Chondrocyte (in vitro differentiated cells): ENCODE measurements around the gene PSMC3IP. TPM values are rescaled to one million over a fixed set of nuclear protein-coding genes. Genes with fewer than 3 reads are reported as not detected.

Source experiments
- DNase-seq: peaks from one replicate; pipeline ENCODE4 v3.0.0; 2021; ENCODE audit warnings: mixed read lengths, low spot score
- H3K27ac Mint-ChIP-seq: one replicate; pipeline ENCODE4 v1.8.0; 2021; ENCODE audit warnings: mild to moderate bottlenecking, moderate library complexity, mixed read lengths; ENCODE audit not compliant: unreplicated experiment
- H3K27me3 Mint-ChIP-seq: 2 replicates; pipeline ENCODE4 v1.8.0; 2021; ENCODE audit warnings: low read depth, mixed read lengths
- H3K36me3 Mint-ChIP-seq: 2 replicates; pipeline ENCODE4 v1.8.0; 2021; ENCODE audit warnings: low read depth, mixed read lengths
- H3K4me1 Mint-ChIP-seq: 2 replicates; pipeline ENCODE4 v1.8.0; 2021; ENCODE audit warnings: low read depth, mild to moderate bottlenecking, mixed read lengths
- H3K4me3 Mint-ChIP-seq: one replicate; pipeline ENCODE4 v1.8.0; 2021; ENCODE audit warnings: mild to moderate bottlenecking, moderate library complexity, mixed read lengths; ENCODE audit not compliant: unreplicated experiment
- H3K9me3 Mint-ChIP-seq: 2 replicates; pipeline ENCODE4 v1.8.0; 2021; ENCODE audit warnings: low read depth, mixed read lengths
- CTCF ChIP-seq: fragments of 200-600 bp; sonication (generic); IDR thresholded peaks from 2 replicates; pipeline ENCODE4 v1.5.0; 2021; ENCODE audit warnings: antibody characterized with exemption, mild to moderate bottlenecking, moderate library complexity
- total RNA-seq: library from RNA; stranded (reverse); gene quantifications from 3 replicates; pipeline ENCODE4 v1.2.1, GENCODE V29; 2021

Gene PSMC3IP
- total RNA-seq, 1 donor from 2014 or later, result 4.9 TPM

- peak overlapping the region; percentile 61 for H3K27ac Mint-ChIP-seq
- no peaks in the 10 kb centered on the region for H3K27me3 Mint-ChIP-seq
- peaks cover 5% of the 10 kb centered on the region for H3K36me3 Mint-ChIP-seq
- peak overlapping the region; percentile 60 for H3K4me3 Mint-ChIP-seq
- TF ChIP-seq CTCF, result no peak
- DNase-seq, result no peak
- H3K9me3 Mint-ChIP-seq, result no peaks in the 10 kb centered on the region
- peaks cover 45% of the 10 kb centered on the region for H3K4me1 Mint-ChIP-seq
Observed at GRCh38 chr17:42563543-42563942, 14.0 kb downstream of the PSMC3IP start.

- Mint-ChIP-seq H3K4me1 (peaks cover 45% of the 10 kb centered on the region), H3K27ac (peak overlapping the region; percentile 93), H3K36me3 (peaks cover 5% of the 10 kb centered on the region), H3K27me3 (no peaks in the 10 kb centered on the region), H3K4me3 (peak overlapping the region; percentile 90), H3K9me3 (no peaks in the 10 kb centered on the region)
- DNase-seq, result no peak
- TF ChIP-seq CTCF, result no peak
Observed at GRCh38 chr17:42563143-42563509, 14.4 kb downstream of the PSMC3IP start.

- H3K9me3 Mint-ChIP-seq, result no peaks in the 10 kb centered on the region
- H3K4me3 Mint-ChIP-seq, result peak overlapping the region; percentile 90
- H3K4me1 Mint-ChIP-seq, result peaks cover 40% of the 10 kb centered on the region
- peak overlapping the region; percentile 93 for H3K27ac Mint-ChIP-seq
- no peak for DNase-seq
- H3K36me3 Mint-ChIP-seq, result peaks cover 2% of the 10 kb centered on the region
- no peaks in the 10 kb centered on the region for H3K27me3 Mint-ChIP-seq
- TF ChIP-seq CTCF, result no peak
Observed at GRCh38 chr17:42562388-42563142, 15.0 kb downstream of the PSMC3IP start.

GRCh38 chr17:42561897-42562387, 15.6 kb downstream of the PSMC3IP start, which contains the start of gene COASY:
Gene COASY (plus strand): TSS chr17:42562148. CDS start chr17:42562623, 475 bp downstream.
- TF ChIP-seq CTCF, result no peak
- DNase-seq, result peak; percentile 98
- Mint-ChIP-seq H3K27ac (peak within 1 kb of the TSS; percentile 93), H3K9me3 (no peaks in the 10 kb centered on the region), H3K36me3 (peaks cover 1% of the 10 kb centered on the region), H3K27me3 (no peaks in the 10 kb centered on the region), H3K4me1 (peaks cover 42% of the 10 kb centered on the region), H3K4me3 (peak within 1 kb of the TSS; percentile 90)

GRCh38 chr17:42560246-42560645, 17.3 kb downstream of the PSMC3IP start:
- Mint-ChIP-seq H3K36me3 (no peaks in the 10 kb centered on the region), H3K27me3 (no peaks in the 10 kb centered on the region), H3K4me1 (peaks cover 48% of the 10 kb centered on the region), H3K27ac (peak overlapping the region; percentile 63), H3K9me3 (no peaks in the 10 kb centered on the region), H3K4me3 (no peak overlapping the region)
- TF ChIP-seq CTCF, result no peak
- DNase-seq, result no peak
